Metanephros (tissue), 2 donors: ENCODE data around the gene GPR107. TPM values are rescaled to one million over a fixed set of nuclear protein-coding genes. Genes with fewer than 3 reads are reported as not detected.

Experiments
- small RNA-seq: library from RNA; depleted of rRNA; stranded (forward); fragments of <200 nt; gene quantifications from one replicate; pipeline ENCODE3, GENCODE V24; 2014; ENCODE audit warnings: low replicate concordance
- total RNA-seq: library from RNA; depleted of rRNA; stranded (reverse); fragments of >200 nt; gene quantifications from one replicate; pipeline ENCODE4 v1.2.3, GENCODE V29; 2014

GPR107 gene
- total RNA-seq = 47.2 TPM

DNA sequence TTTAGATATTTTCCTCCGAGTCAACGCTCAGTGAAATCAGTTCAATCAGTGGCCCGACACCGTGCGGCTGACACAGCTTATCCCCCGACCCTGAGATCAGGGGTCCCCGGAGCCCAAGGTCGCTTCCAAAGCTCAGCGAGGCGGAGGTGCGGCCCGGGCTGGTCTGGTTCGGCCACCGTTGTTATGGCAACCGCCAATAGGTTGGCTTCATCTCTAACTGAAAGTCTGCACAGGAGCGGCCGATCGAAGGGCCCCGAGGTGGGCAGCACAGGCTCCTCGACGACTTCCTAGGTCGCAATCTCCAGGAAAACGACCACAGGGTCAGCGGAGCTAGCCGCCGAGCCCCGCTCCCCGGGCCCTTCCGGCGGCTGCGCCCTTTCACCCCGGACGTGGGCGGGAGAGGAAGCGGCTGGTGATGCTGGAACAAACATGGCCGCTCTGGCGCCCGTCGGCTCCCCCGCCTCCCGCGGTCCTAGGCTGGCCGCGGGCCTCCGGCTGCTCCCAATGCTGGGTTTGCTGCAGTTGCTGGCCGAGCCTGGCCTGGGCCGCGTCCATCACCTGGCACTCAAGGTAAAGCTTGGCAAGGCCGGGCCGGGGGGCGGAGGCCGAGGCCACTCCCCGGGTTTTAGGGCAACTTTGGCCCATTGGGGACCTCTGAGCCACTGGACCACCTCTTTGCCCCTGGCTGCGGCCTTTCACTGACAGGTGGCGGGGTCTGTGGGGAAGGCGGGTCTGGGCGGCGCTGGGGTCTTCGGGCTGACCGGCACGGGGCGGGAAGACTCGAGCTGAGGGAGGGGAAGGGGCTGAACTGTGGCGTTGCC lies at the start of gene GPR107:
GPR107 (plus strand) TSS at position 403 of the 821 bp plus-strand sequence; CDS start at position 430, 27 bp downstream.

DNA sequence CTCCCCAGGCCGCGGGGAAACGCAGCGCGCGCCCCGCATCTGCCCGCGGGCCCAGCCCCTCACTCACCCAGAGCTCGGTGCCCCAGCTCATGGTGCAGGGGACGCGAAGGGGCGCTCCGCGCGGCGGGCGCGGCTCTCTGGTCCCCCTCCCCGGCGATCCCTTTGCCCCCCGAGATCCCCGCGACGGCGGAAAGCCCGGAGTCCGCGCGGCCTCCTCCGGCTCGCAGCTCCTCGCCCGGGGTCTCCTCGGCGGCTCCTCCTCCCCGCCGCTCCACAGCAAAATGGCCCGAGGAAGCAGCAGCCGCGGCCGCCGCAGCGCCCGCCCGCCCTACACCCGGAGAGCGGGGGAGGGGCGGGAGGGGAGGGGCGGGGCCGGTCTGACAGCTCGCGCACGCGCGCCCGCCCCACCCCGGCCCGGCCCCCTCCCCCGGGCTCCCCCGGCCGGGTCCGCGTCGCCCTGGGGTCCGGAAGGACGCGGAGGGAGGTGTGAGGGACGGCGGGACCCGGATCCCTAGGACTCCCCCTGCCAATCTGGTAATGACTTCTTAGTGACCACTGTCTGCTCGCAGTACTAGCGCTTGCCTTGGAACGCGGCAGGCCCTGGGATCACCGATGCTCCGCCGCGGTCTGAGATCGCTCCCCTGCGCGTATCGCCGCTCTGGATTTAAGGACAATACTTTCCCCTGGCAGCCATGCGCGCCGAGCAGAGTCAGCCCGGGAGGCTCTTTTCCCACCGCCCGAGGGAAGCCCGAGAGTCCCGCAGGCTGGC lies 10.6 kb upstream of the GPR107 start, which contains the start of gene FNBP1:
FNBP1 (minus strand) TSS at position 305 of the 769 bp plus-strand sequence; CDS start at position 91, 214 bp downstream.

DNA sequence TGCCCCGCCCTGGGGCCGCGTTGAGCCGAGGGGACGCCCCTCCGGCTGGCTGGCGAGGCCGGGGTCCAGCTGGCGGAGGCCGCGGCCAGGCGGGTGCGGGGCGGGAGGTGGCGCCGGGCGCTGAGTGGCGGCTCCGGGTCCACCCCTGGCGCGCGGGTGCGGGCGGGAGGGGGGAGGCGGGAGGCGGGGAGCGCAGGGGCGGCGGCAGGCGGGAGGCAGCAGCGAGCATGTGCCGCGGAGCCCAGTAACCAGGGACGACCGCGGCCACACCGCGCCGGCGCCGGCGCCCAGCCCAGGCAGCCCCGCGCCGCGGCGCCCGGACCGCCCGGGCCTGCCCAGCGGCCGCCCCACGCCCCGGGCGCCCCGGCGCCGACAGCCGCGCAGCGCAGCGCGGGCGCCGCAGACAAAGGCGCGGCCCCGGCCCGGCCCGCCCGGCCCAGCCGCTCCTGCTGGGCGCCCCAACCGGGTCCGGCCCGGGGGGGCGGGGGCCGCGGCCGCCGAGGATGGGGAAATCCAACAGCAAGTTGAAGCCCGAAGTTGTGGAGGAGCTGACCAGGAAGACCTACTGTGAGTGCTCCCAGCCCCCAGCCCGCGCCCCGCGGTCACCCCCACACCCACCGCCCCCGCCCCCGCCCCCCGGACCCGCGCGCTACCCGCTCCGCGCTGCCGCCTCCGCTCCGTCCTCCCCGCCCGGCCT lies 118.6 kb downstream of the GPR107 start, which contains the start of gene NCS1:
NCS1 (plus strand) TSS at position 244 of the 697 bp plus-strand sequence; CDS start at position 504, 260 bp downstream.

Small RNA genes within 50 kb of the gene (small RNA-seq; reads per million reads assigned to genes)
- gene RF00019 = not detected

Other genes starting within 250 kb of the GPR107 start
- 29.4 TPM for gene TOR1A, start 229.8 kb upstream of the GPR107 start, total RNA-seq
- gene C9orf78, start 218.6 kb upstream of the GPR107 start, total RNA-seq = 36.3 TPM
- gene USP20, start 218.4 kb upstream of the GPR107 start, total RNA-seq = 31.2 TPM
- 54.0 TPM for gene FNBP1, start 10.7 kb upstream of the GPR107 start, total RNA-seq
- gene NCS1, start 118.5 kb downstream of the GPR107 start, total RNA-seq = 14.6 TPM
- gene HMCN2, start 211.9 kb downstream of the GPR107 start, total RNA-seq = 5.9 TPM